ENCODE data around the gene VWA8. TPM values are rescaled to one million over a fixed set of nuclear protein-coding genes. Genes with fewer than 3 reads are reported as not detected.

Gene VWA8
- total and polyA plus RNA-seq, 9 donors: 4.5 to 25.1 (median 21.0) TPM

- intact Hi-C loops (cut with DNase I): no loop called here
- H3K36me3 ChIP-seq: no peaks in the 10 kb centered on the region
- H3K9me3 ChIP-seq: no peaks in the 10 kb centered on the region
- TF ChIP-seq POLR2A (IDR thresholded peaks at IDR 0.05) (no peak), CTCF (IDR thresholded peaks at IDR 0.05) (no peak), EP300 (IDR thresholded peaks at IDR 0.05) (no peak)
- H3K4me1 ChIP-seq (ENCODE audit: insufficient read depth): peaks cover 3% of the 10 kb centered on the region
- H3K27ac ChIP-seq: no peak overlapping the region
- no peak for DNase-seq
- no peaks in the 10 kb centered on the region for H3K27me3 ChIP-seq
- no peak overlapping the region for H3K4me3 ChIP-seq
Measured at GRCh38 chr13:41915081-41915480, 45.8 kb downstream of the VWA8 start.

- intact Hi-C loops (cut with DNase I): no loop called here
- Histone ChIP-seq H3K27ac (no peak overlapping the region), H3K27me3 (no peaks in the 10 kb centered on the region), H3K36me3 (no peaks in the 10 kb centered on the region), H3K4me1 (ENCODE audit: insufficient read depth) (peaks cover 3% of the 10 kb centered on the region), H3K4me3 (no peak overlapping the region), H3K9me3 (no peaks in the 10 kb centered on the region)
- no peak for TF ChIP-seq EP300 (IDR thresholded peaks at IDR 0.05)
- TF ChIP-seq CTCF (IDR thresholded peaks at IDR 0.05): no peak
- TF ChIP-seq POLR2A (IDR thresholded peaks at IDR 0.05): no peak
- DNase-seq: no peak
Measured at GRCh38 chr13:41914552-41914951, 46.4 kb downstream of the VWA8 start.

- Histone ChIP-seq H3K9me3 (no peaks in the 10 kb centered on the region), H3K27ac (no peak overlapping the region), H3K4me3 (no peak overlapping the region), H3K4me1 (ENCODE audit: insufficient read depth) (peaks cover 1% of the 10 kb centered on the region), H3K27me3 (no peaks in the 10 kb centered on the region), H3K36me3 (no peaks in the 10 kb centered on the region)
- no peak for DNase-seq
- TF ChIP-seq POLR2A (IDR thresholded peaks at IDR 0.05) (no peak), CTCF (IDR thresholded peaks at IDR 0.05) (no peak), EP300 (IDR thresholded peaks at IDR 0.05) (no peak)
- 92 to 96% (median 96%) methylated on average over 2 of the region's 2 CpGs for WGBS, 3 donors
- intact Hi-C loops (cut with DNase I): loop anchor here in 2 of 4 donors (10.0 kb wide), 2 partner anchors 195 to 205 kb away; no protein-coding TSS in a partner anchor
Measured at GRCh38 chr13:41909506-41909905, 51.4 kb downstream of the VWA8 start.

- no peak for DNase-seq
- Histone ChIP-seq H3K4me3 (no peak overlapping the region), H3K9me3 (no peaks in the 10 kb centered on the region), H3K36me3 (no peaks in the 10 kb centered on the region), H3K27me3 (no peaks in the 10 kb centered on the region), H3K27ac (no peak overlapping the region), H3K4me1 (ENCODE audit: insufficient read depth) (no peaks in the 10 kb centered on the region)
- 50 to 57% (median 52%) methylated on average over 2 of the region's 2 CpGs for WGBS, 3 donors
- intact Hi-C loops (cut with DNase I): loop anchor here in 2 of 4 donors (10.0 kb wide), 2 partner anchors 199 to 209 kb away; no protein-coding TSS in a partner anchor
- TF ChIP-seq EP300 (IDR thresholded peaks at IDR 0.05) (no peak), CTCF (IDR thresholded peaks at IDR 0.05) (no peak), POLR2A (IDR thresholded peaks at IDR 0.05) (no peak)
Measured at GRCh38 chr13:41905600-41906254, 55.2 kb downstream of the VWA8 start.
